K562 (cell line): Measurements from ENCODE around the gene CD69. TPM values are rescaled to one million over a fixed set of nuclear protein-coding genes. Genes with fewer than 3 reads are reported as not detected.

Experiments used
- ELF2 ChIP-seq: fragments of 250-450 bp; sonication (Bioruptor Pico); IDR thresholded peaks from 2 replicates; pipeline ENCODE4 v1.5.0; 2021; ENCODE audit warnings: mild to moderate bottlenecking
- ESRRB ChIP-seq: fragments of 250-450 bp; sonication (Bioruptor Pico); IDR thresholded peaks from 2 replicates; pipeline ENCODE4 v1.5.0; 2020; ENCODE audit warnings: mild to moderate bottlenecking, moderate library complexity, borderline replicate concordance
- ETV5 ChIP-seq: sonication (generic); formaldehyde crosslinking; IDR thresholded peaks from 2 replicates; pipeline ENCODE4 v1.4.0; 2020; ENCODE audit warnings: low read depth, mild to moderate bottlenecking, missing genetic modification reagents
- EZH2 ChIP-seq: IDR thresholded peaks from 2 replicates; pipeline ENCODE4 v1.6.1; 2012; ENCODE audit warnings: low read depth, mild to moderate bottlenecking, inconsistent platforms, low read length, borderline replicate concordance
- FOXA3 ChIP-seq, 2 experiments: fragments of 450-650 bp in 1 of 2; sonication (generic) in 1 of 2; formaldehyde crosslinking; IDR thresholded peaks in 1 of 2; conservative IDR thresholded peaks in 1 of 2; 2 replicates each; pipeline versions ENCODE4 v1.4.0 to v1.8.0; 2020 to 2022; ENCODE audit warnings: mild to moderate bottlenecking in 2 of 2, missing genetic modification reagents in 1 of 2
- GTF3C2 ChIP-seq: IDR thresholded peaks from 3 replicates; pipeline ENCODE4 v1.6.1; 2011; ENCODE audit warnings: borderline replicate concordance, mild to moderate bottlenecking, moderate library complexity; ENCODE audit not compliant: insufficient read length; ENCODE audit errors: extremely low read depth
- HEY1 ChIP-seq: fragments of 250-450 bp; sonication (Bioruptor Pico); IDR thresholded peaks from 2 replicates; pipeline ENCODE4 v1.5.0; 2020; ENCODE audit warnings: mild to moderate bottlenecking, moderate library complexity, borderline replicate concordance
- MIER1 ChIP-seq: fragments of 450-650 bp; IDR thresholded peaks from 2 replicates; pipeline ENCODE4 v1.6.1; 2016; ENCODE audit warnings: antibody characterized with exemption, mild to moderate bottlenecking, low read depth
- PBX2 ChIP-seq, 2 experiments: IDR thresholded peaks in 1 of 2; conservative IDR thresholded peaks in 1 of 2; 2 replicates each; pipeline ENCODE4 v1.6.1; 2016; ENCODE audit warnings: low read depth in 2 of 2, mild to moderate bottlenecking in 1 of 2, missing compliant biosample characterization in 1 of 2, missing genetic modification characterization in 1 of 2, moderate library complexity in 1 of 2
- SPI1 ChIP-seq: IDR thresholded peaks from 2 replicates; pipeline ENCODE4 v1.6.1; 2011; ENCODE audit warnings: low read depth, low read length, control low read depth, borderline replicate concordance
- TAL1 ChIP-seq: fragments of 450-650 bp; IDR thresholded peaks from 2 replicates; pipeline ENCODE4 v1.6.1; 2016; ENCODE audit warnings: mild to moderate bottlenecking
- THRAP3 ChIP-seq: fragments of 450-650 bp; IDR thresholded peaks from 2 replicates; pipeline ENCODE4 v1.6.1; 2016; ENCODE audit warnings: mild to moderate bottlenecking, inconsistent platforms, borderline replicate concordance
- VEZF1 ChIP-seq: fragments of 200-800 bp; sonication (Bioruptor generic); IDR thresholded peaks from 2 replicates; pipeline ENCODE4 v1.6.1; 2017; ENCODE audit warnings: missing genetic modification characterization, missing compliant biosample characterization
- ZNF511 ChIP-seq: sonication (generic); formaldehyde crosslinking; IDR thresholded peaks from 2 replicates; pipeline ENCODE4 v1.8.0; 2022; ENCODE audit warnings: mild to moderate bottlenecking, missing genetic modification reagents
- ZNF639 ChIP-seq, 2 experiments: fragments of 200-800 bp in 1 of 2; sonication (Bioruptor generic) in 1 of 2; sonication (generic) in 1 of 2; formaldehyde crosslinking in 1 of 2; IDR thresholded peaks in 1 of 2; conservative IDR thresholded peaks in 1 of 2; 2 replicates each; pipeline versions ENCODE4 v1.5.0 to v1.6.1; 2016 to 2020; ENCODE audit warnings: missing compliant biosample characterization in 1 of 2, missing genetic modification characterization in 1 of 2, missing genetic modification reagents in 1 of 2
- polyA plus RNA-seq, 8 experiments: library from polyadenylated mRNA; depleted of rRNA in 4 of 8; stranded (reverse) in 5 of 8; unstranded in 3 of 8; fragments of >200 nt; fragmentation: Nextera tagmentation in 2 of 8; fragmentation: Illumina TruSeq in 1 of 8; extraction: Ambion mirVana in 2 of 8; extraction: Trizol in 1 of 8; gene quantifications; 2 replicates each; pipeline versions ENCODE4 v1.2.1 to v1.2.3, GENCODE V29; 2011 to 2014; ENCODE audit warnings: inconsistent platforms in 1 of 8, missing spikeins in 1 of 8
- total RNA-seq, 7 experiments: library from RNA; depleted of rRNA in 6 of 7; stranded (reverse); fragments of >200 nt in 6 of 7; fragmentation: Illumina TruSeq in 2 of 7; extraction: Trizol in 2 of 7; gene quantifications; 2 replicates each; pipeline versions ENCODE4 v1.2.1 to v1.2.3, GENCODE V29; 2011 to 2021; ENCODE audit warnings: low replicate concordance in 1 of 7

Gene CD69
- total and polyA plus RNA-seq, 9 of the 15 experiments (the other 6 are each of a cell fraction or from before 2014, with no cell fraction given), result 11.7 to 243 (median 54.4) TPM

GRCh38 chr12:9760699-9761418, at the start of gene CD69 (continued):
- no peak for TF ChIP-seq ETV5 (CRISPR knock-in tag)
- no peak for TF ChIP-seq ESRRB (CRISPR knock-in tag)
- no peak for TF ChIP-seq EZH2
- no peak for TF ChIP-seq ZNF511 (CRISPR knock-in tag)
- TF ChIP-seq GTF3C2, result no peak
- no peak for TF ChIP-seq TAL1
- no peak for TF ChIP-seq VEZF1 (CRISPR knock-in tag)
- peak; percentile 21; the same call in 1 of the 2 replicates for TF ChIP-seq SPI1
- no peak for TF ChIP-seq MIER1
- no peak for TF ChIP-seq THRAP3
- no peak for TF ChIP-seq ELF2
- TF ChIP-seq PBX2 (CRISPR knock-in tag; IDR thresholded peaks at IDR 0.05; ENCODE audit: low read depth), result no peak
- TF ChIP-seq PBX2 (tag; conservative IDR thresholded peaks at IDR 0.05; ENCODE audit: low read depth), result peak; percentile 24; the same call in 1 of the 2 replicates
- TF ChIP-seq ZNF639 (CRISPR knock-in tag; conservative IDR thresholded peaks at IDR 0.05 in 1 of 2, IDR thresholded peaks at IDR 0.05 in 1 of 2), result no peak
- no peak for TF ChIP-seq FOXA3 (CRISPR knock-in tag; conservative IDR thresholded peaks at IDR 0.05 in 1 of 2, IDR thresholded peaks at IDR 0.05 in 1 of 2)
- no peak for TF ChIP-seq HEY1
